HL-60 (cell line): ENCODE measurements around the gene ERP29.
"Not testable (repeated sequence)": the region's sequence is repeated elsewhere in the genome, so short reads cannot be mapped to it uniquely, and the experiment has no call there.

Experiments
- DNase-seq, 2 experiments: peaks; one replicate each; pipeline ENCODE4 v3.0.0-alpha.2; 2010 to 2020; ENCODE audit warnings: low read depth in 1 of 2, low spot score in 1 of 2
- H3K27ac ChIP-seq: fragments of 250-450 bp; sonication (Bioruptor Pico); replicated peaks from 2 replicates; pipeline ENCODE4 v1.5.1; 2020; ENCODE audit warnings: mild to moderate bottlenecking, moderate library complexity
- H3K27me3 ChIP-seq: fragments of 250-450 bp; sonication (Bioruptor Pico); 2 replicates; pipeline ENCODE4 v1.5.1; 2021; ENCODE audit warnings: mild to moderate bottlenecking, moderate library complexity; ENCODE audit not compliant: insufficient read depth, poor library complexity, severe bottlenecking
- H3K4me3 ChIP-seq: replicated peaks from 2 replicates; pipeline ENCODE4 v1.5.1; 2011; ENCODE audit warnings: mild to moderate bottlenecking, control low read depth, low read length; ENCODE audit not compliant: insufficient read depth
- GABPA ChIP-seq: IDR thresholded peaks from 2 replicates; pipeline ENCODE4 v1.6.1; 2012; ENCODE audit warnings: low read depth
- POLR2AphosphoS5 ChIP-seq: IDR thresholded peaks from 2 replicates; pipeline ENCODE4 v1.6.1; 2012; ENCODE audit warnings: low read depth
- SPI1 ChIP-seq: IDR thresholded peaks from 2 replicates; pipeline ENCODE4 v1.6.1; 2012; ENCODE audit warnings: low read depth, mild to moderate bottlenecking, borderline replicate concordance
- TF ChIP-seq, protein P1 (sequence below): IDR thresholded peaks from one replicate; pipeline ENCODE4 v1.5.1; 2011; ENCODE audit warnings: low read length, control low read depth, inconsistent platforms; ENCODE audit not compliant: insufficient read depth
- TF ChIP-seq, protein P2 (sequence below): IDR thresholded peaks from 2 replicates; pipeline ENCODE4 v1.6.1; 2012; ENCODE audit warnings: low read depth; ENCODE audit not compliant: insufficient replicate concordance

Gene ERP29

DNA sequence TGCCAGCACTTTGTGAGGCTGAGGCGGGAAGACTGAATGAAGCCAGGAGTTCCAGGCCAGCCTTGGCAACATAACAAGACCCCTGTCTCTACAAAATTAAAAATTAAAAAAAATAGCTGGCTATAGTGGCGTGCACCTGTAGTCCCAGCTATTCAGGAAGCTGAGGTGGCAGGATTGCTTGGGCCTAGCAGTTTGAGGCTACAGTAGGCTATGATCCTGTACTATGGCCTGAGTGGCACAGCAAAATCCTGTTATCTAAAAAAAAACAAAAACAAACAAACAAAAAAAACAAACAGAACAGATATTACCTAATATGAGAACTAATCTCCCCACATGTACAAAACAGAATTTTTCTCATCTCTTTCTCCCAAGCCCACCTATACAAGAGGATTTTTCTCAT is 15.9 kb upstream of the ERP29 start:
- no peaks in the 10 kb centered on the region for H3K27me3 ChIP-seq
- no peak overlapping the region for H3K4me3 ChIP-seq
- DNase-seq, result no peak
- TF ChIP-seq SPI1 (no peak), POLR2AphosphoS5 (no peak), GABPA (no peak)
- TF ChIP-seq, protein P1, sequence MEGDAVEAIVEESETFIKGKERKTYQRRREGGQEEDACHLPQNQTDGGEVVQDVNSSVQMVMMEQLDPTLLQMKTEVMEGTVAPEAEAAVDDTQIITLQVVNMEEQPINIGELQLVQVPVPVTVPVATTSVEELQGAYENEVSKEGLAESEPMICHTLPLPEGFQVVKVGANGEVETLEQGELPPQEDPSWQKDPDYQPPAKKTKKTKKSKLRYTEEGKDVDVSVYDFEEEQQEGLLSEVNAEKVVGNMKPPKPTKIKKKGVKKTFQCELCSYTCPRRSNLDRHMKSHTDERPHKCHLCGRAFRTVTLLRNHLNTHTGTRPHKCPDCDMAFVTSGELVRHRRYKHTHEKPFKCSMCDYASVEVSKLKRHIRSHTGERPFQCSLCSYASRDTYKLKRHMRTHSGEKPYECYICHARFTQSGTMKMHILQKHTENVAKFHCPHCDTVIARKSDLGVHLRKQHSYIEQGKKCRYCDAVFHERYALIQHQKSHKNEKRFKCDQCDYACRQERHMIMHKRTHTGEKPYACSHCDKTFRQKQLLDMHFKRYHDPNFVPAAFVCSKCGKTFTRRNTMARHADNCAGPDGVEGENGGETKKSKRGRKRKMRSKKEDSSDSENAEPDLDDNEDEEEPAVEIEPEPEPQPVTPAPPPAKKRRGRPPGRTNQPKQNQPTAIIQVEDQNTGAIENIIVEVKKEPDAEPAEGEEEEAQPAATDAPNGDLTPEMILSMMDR, result no peak
- TF ChIP-seq, protein P2, sequence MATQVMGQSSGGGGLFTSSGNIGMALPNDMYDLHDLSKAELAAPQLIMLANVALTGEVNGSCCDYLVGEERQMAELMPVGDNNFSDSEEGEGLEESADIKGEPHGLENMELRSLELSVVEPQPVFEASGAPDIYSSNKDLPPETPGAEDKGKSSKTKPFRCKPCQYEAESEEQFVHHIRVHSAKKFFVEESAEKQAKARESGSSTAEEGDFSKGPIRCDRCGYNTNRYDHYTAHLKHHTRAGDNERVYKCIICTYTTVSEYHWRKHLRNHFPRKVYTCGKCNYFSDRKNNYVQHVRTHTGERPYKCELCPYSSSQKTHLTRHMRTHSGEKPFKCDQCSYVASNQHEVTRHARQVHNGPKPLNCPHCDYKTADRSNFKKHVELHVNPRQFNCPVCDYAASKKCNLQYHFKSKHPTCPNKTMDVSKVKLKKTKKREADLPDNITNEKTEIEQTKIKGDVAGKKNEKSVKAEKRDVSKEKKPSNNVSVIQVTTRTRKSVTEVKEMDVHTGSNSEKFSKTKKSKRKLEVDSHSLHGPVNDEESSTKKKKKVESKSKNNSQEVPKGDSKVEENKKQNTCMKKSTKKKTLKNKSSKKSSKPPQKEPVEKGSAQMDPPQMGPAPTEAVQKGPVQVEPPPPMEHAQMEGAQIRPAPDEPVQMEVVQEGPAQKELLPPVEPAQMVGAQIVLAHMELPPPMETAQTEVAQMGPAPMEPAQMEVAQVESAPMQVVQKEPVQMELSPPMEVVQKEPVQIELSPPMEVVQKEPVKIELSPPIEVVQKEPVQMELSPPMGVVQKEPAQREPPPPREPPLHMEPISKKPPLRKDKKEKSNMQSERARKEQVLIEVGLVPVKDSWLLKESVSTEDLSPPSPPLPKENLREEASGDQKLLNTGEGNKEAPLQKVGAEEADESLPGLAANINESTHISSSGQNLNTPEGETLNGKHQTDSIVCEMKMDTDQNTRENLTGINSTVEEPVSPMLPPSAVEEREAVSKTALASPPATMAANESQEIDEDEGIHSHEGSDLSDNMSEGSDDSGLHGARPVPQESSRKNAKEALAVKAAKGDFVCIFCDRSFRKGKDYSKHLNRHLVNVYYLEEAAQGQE, result no peak
- H3K27ac ChIP-seq, result no peak overlapping the region

DNA sequence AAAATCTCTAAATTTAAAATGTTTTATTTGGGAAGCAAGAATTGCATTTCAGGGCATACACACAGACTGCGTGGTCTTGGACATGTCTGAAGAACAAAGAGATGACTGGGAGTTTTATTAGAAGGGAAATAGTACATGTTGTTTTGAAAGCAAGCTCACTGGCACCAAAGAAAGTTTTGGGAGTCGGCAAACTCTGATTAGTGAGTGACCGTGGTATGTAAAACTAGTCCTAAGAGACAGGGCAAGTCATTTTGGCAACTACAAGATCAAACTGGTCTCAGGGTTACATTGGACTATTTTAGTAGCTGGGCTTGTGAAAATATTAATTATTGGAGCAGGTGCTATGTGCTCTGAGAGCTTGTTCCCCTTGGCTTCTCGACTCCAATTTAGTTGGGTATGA is 15.2 kb upstream of the ERP29 start:
- no peak overlapping the region for H3K4me3 ChIP-seq
- TF ChIP-seq, protein P2, result no peak
- no peak overlapping the region for H3K27ac ChIP-seq

DNA sequence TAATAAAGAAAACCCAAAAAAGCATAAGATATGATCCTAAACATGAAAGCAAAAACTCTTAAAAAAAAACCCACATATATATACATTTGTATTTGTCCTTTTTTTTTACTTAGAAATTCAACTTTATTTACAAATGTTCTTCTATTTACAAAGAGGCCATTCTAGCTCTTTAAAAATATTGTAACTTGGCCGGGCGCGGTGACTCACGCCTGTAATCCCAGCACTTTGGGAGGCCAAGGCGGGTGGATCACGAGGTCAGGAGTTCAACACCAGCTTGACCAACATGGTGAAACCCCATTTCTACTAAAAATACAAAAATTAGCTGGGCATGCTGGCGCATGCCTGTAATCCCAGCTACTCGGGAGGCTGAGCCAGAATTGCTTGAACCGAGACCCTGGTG is 14.1 kb upstream of the ERP29 start:
- H3K4me3 ChIP-seq, H3K27me3 ChIP-seq, DNase-seq, H3K27ac ChIP-seq: not testable (repeated sequence)

More for the DNA sequence above, 15.2 kb upstream of the ERP29 start:
- H3K27me3 ChIP-seq, result no peaks in the 10 kb centered on the region
- no peak for DNase-seq

DNA sequence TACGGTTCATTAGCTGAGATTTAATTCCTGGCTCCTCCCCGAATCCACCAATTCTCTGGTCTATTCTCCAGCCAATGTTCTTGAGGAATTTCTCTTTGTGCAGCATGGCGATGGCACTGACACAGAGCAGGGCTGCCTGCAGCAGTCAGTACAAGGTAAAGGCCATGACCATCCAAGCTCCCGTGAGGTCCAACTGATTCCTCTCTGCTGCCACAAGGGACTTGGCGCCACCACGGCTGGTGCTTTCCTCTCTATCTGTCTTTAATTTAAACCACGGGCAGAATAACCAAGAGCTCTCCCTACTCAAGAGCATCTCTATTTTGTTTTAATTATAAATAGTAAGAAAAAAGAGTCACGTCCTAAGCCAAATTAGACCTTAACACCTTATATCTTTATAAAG is 12.4 kb upstream of the ERP29 start:
- H3K27ac ChIP-seq, result no peak overlapping the region
- no peaks in the 10 kb centered on the region for H3K27me3 ChIP-seq
- no peak for DNase-seq
- TF ChIP-seq, protein P2, result no peak
- TF ChIP-seq SPI1 (no peak), POLR2AphosphoS5 (no peak)
- TF ChIP-seq, protein P1, result no peak
- no peak overlapping the region for H3K4me3 ChIP-seq
